Measurements from ENCODE around the gene BTN1A1. TPM values are rescaled to one million over a fixed set of nuclear protein-coding genes. Genes with fewer than 3 reads are reported as not detected.
A peak's percentile ranks its signal among the peaks of the same experiment; 100 is the strongest.

The BTN1A1 gene
- total and polyA plus RNA-seq, 9 of the 15 experiments (the other 6 are each of a cell fraction or from before 2014, with no cell fraction given): 0.01 to 0.15 (median 0.06) TPM; not detected in 4

DNA sequence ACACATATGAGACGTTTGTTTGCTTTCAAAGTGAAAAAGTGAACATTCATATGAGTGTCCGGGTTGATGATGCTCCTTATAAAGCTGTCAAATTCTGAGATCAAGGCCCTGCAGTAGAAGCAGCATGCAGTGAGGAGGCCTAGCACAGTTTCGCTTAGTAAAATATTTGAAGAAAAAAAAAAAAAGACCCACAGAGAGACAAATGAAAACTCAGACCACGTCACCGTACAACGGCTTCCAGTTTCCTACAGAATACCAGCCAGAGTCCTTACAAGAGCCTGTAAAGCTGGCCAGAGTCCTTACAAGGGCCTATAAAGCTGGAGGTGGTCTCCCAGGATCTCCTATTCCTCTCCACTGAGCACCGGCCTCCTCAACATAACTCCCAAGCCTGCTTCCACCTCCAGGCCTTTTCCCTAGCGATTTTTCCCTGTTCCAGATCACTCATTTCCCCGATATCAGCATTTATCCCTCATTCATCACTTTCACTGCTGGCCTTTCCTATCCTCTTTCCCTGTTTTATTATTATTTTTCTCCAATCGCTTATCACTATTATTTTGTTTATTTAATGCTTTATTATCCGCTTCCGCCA is 36.6 kb downstream of the BTN1A1 start:
- FAIRE-seq (no peak), ATAC-seq (peak; percentile 11), DNase-seq (ENCODE audit: extremely low read depth in 1 of 4, low spot score in 3 of 4) (peak in 1 of 4 experiments; percentile 71)
- peak overlapping the region; percentile 86 for H3K27ac ChIP-seq (ENCODE audit: extremely low read depth, low read depth, low read length)
- H3K9me3 ChIP-seq (replicated peaks; ENCODE audit: control insufficient read depth, insufficient read depth, low read depth, low read length): no peaks in the 10 kb centered on the region
- WGBS (ENCODE audit: insufficient coverage, low coverage, missing lambda C conversion rate): 3% methylated on average over 12 of the region's 12 CpGs
- H3K4me3 ChIP-seq: peak overlapping the region; percentile 67
- H3K27me3 ChIP-seq (ENCODE audit: control insufficient read depth in 2 of 2, insufficient read depth in 2 of 2, low read length in 2 of 2): no peaks in the 10 kb centered on the region
- intact Hi-C loops (cut with micrococcal nuclease) (loop anchor here (1.0 to 5.0 kb wide), 4 partner anchors 15 to 224 kb away; no protein-coding TSS in a partner anchor), in situ Hi-C loops (cut with MboI) (no loop called here)
- H3K4me2 ChIP-seq (ENCODE audit: insufficient read depth, low read length): peak overlapping the region; percentile 94
- H4K20me1 ChIP-seq (replicated peaks; ENCODE audit: control insufficient read depth, insufficient read depth, low read length): no peaks in the 10 kb centered on the region; the same call in 1 of the 2 replicates
- H3K9ac ChIP-seq (ENCODE audit: insufficient read depth in 1 of 2, low read depth in 2 of 2, low read length in 2 of 2): peak overlapping the region; percentile 80 to 90
- H3K4me1 ChIP-seq (replicated peaks in 1 of 2; ENCODE audit: control insufficient read depth in 2 of 2, insufficient read depth in 2 of 2, low read length in 2 of 2): peaks cover 14 to 26% of the 10 kb centered on the region in 2 experiments
- POLR2A ChIA-PET: interaction anchor here (0.6 to 4.2 kb wide), 19 partner anchors 10 to 433 kb away, joined by 3 to 26 read pairs (median 4); a partner anchor contains a TSS
- CTCF ChIA-PET (ENCODE audit: low intra/inter-chr PET ratio): no interaction called here
- H3K79me2 ChIP-seq (ENCODE audit: control insufficient read depth, insufficient read depth, low read length): peaks cover 31% of the 10 kb centered on the region
- H3K36me3 ChIP-seq (ENCODE audit: control insufficient read depth, insufficient read depth, low read length): peaks cover 19% of the 10 kb centered on the region; the same call in 2 of the 3 replicates
- peak overlapping the region; percentile 98 for H2AFZ ChIP-seq (ENCODE audit: low read depth, low read length)
- BruUV-seq (replicated peaks): TSS peak; percentile 35
- H3K9me1 ChIP-seq (ENCODE audit: control insufficient read depth, insufficient read depth, low read length): no peaks in the 10 kb centered on the region
- TF ChIP-seq POLR2A (conservative IDR thresholded peaks at IDR 0.05) (peak; percentile 19; the same call in 1 of the 2 replicates), ZNF316 (IDR thresholded peaks at IDR 0.05) (peak; percentile 94), CC2D1A (IDR thresholded peaks at IDR 0.05) (0 out of 2 replicates have a peak, but pooled peaks have one; percentile 13), MTF1 (CRISPR knock-in tag; IDR thresholded peaks at IDR 0.05; ENCODE audit: borderline replicate concordance) (no peak), CEBPB (tag; IDR thresholded peaks at IDR 0.05) (no peak), C11orf30 (IDR thresholded peaks at IDR 0.05; ENCODE audit: low read depth) (peak; percentile 92), MCM7 (IDR thresholded peaks at IDR 0.05) (no peak), BMI1 (IDR thresholded peaks at IDR 0.05; ENCODE audit: low read length) (no peak), ZNF184 (CRISPR knock-in tag; IDR thresholded peaks at IDR 0.05) (no peak), CREB1 (IDR thresholded peaks at IDR 0.05) (no peak), CREB1 (CRISPR knock-in tag; IDR thresholded peaks at IDR 0.05) (no peak), SIX5 (IDR thresholded peaks at IDR 0.05; ENCODE audit: borderline replicate concordance in 1 of 2, insufficient read depth in 1 of 2, low read depth in 1 of 2, low read length in 2 of 2) (no peak)
- TF ChIP-seq, protein P1, sequence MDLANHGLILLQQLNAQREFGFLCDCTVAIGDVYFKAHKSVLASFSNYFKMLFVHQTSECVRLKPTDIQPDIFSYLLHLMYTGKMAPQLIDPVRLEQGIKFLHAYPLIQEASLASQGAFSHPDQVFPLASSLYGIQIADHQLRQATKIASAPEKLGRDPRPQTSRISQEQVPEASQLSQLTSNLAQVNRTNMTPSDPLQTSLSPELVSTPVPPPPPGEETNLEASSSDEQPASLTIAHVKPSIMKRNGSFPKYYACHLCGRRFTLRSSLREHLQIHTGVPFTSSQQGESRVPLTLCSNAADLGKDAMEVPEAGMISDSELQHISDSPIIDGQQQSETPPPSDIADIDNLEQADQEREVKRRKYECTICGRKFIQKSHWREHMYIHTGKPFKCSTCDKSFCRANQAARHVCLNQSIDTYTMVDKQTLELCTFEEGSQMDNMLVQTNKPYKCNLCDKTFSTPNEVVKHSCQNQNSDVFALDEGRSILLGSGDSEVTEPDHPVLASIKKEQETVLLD (IDR thresholded peaks at IDR 0.05): 0 out of 2 replicates have a peak, but pooled peaks have one; percentile 17
- TF ChIP-seq, protein P2, sequence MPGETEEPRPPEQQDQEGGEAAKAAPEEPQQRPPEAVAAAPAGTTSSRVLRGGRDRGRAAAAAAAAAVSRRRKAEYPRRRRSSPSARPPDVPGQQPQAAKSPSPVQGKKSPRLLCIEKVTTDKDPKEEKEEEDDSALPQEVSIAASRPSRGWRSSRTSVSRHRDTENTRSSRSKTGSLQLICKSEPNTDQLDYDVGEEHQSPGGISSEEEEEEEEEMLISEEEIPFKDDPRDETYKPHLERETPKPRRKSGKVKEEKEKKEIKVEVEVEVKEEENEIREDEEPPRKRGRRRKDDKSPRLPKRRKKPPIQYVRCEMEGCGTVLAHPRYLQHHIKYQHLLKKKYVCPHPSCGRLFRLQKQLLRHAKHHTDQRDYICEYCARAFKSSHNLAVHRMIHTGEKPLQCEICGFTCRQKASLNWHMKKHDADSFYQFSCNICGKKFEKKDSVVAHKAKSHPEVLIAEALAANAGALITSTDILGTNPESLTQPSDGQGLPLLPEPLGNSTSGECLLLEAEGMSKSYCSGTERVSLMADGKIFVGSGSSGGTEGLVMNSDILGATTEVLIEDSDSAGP (CRISPR knock-in tag; IDR thresholded peaks at IDR 0.05): no peak
- TF ChIP-seq, protein P3, sequence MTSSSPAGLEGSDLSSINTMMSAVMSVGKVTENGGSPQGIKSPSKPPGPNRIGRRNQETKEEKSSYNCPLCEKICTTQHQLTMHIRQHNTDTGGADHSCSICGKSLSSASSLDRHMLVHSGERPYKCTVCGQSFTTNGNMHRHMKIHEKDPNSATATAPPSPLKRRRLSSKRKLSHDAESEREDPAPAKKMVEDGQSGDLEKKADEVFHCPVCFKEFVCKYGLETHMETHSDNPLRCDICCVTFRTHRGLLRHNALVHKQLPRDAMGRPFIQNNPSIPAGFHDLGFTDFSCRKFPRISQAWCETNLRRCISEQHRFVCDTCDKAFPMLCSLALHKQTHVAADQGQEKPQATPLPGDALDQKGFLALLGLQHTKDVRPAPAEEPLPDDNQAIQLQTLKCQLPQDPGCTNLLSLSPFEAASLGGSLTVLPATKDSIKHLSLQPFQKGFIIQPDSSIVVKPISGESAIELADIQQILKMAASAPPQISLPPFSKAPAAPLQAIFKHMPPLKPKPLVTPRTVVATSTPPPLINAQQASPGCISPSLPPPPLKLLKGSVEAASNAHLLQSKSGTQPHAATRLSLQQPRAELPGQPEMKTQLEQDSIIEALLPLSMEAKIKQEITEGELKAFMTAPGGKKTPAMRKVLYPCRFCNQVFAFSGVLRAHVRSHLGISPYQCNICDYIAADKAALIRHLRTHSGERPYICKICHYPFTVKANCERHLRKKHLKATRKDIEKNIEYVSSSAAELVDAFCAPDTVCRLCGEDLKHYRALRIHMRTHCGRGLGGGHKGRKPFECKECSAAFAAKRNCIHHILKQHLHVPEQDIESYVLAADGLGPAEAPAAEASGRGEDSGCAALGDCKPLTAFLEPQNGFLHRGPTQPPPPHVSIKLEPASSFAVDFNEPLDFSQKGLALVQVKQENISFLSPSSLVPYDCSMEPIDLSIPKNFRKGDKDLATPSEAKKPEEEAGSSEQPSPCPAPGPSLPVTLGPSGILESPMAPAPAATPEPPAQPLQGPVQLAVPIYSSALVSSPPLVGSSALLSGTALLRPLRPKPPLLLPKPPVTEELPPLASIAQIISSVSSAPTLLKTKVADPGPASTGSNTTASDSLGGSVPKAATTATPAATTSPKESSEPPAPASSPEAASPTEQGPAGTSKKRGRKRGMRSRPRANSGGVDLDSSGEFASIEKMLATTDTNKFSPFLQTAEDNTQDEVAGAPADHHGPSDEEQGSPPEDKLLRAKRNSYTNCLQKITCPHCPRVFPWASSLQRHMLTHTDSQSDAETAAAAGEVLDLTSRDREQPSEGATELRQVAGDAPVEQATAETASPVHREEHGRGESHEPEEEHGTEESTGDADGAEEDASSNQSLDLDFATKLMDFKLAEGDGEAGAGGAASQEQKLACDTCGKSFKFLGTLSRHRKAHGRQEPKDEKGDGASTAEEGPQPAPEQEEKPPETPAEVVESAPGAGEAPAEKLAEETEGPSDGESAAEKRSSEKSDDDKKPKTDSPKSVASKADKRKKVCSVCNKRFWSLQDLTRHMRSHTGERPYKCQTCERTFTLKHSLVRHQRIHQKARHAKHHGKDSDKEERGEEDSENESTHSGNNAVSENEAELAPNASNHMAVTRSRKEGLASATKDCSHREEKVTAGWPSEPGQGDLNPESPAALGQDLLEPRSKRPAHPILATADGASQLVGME (CRISPR knock-in tag; IDR thresholded peaks at IDR 0.05): no peak
